ENCODE results near the gene GRK5.

GRCh38 chr10:119268428-119268827 is 61.1 kb downstream of the GRK5 start:
- TF ChIP-seq TARDBP (IDR thresholded peaks at IDR 0.05) (no peak), SUZ12 (IDR thresholded peaks at IDR 0.05) (no peak), SP1 (IDR thresholded peaks at IDR 0.05) (no peak), L3MBTL2 (conservative IDR thresholded peaks at IDR 0.05) (no peak), CTBP1 (IDR thresholded peaks at IDR 0.05; ENCODE audit: borderline replicate concordance) (no peak), BHLHE40 (IDR thresholded peaks at IDR 0.05; ENCODE audit: borderline replicate concordance) (no peak), ELF4 (IDR thresholded peaks at IDR 0.05) (no peak), FOXK2 (IDR thresholded peaks at IDR 0.05) (no peak), FOXM1 (IDR thresholded peaks at IDR 0.05; ENCODE audit: borderline replicate concordance) (no peak), FOXA1 (IDR thresholded peaks at IDR 0.05) (no peak), ZNF384 (IDR thresholded peaks at IDR 0.05) (no peak), PKNOX1 (IDR thresholded peaks at IDR 0.05) (no peak)

Data from HEK293T (cell line).